Cerebellar nuclear complex (tissue), 1 donor: ENCODE measurements around the gene DUOXA1.
"Not testable (repeated sequence)": the region's sequence is repeated elsewhere in the genome, so short reads cannot be mapped to it uniquely, and the experiment has no call there.

Source experiments
- DNase-seq, 2 experiments: peaks; one replicate each; lab custom pipeline; 2025; lab: John Stamatoyannopoulos, UW

Gene DUOXA1

DNA sequence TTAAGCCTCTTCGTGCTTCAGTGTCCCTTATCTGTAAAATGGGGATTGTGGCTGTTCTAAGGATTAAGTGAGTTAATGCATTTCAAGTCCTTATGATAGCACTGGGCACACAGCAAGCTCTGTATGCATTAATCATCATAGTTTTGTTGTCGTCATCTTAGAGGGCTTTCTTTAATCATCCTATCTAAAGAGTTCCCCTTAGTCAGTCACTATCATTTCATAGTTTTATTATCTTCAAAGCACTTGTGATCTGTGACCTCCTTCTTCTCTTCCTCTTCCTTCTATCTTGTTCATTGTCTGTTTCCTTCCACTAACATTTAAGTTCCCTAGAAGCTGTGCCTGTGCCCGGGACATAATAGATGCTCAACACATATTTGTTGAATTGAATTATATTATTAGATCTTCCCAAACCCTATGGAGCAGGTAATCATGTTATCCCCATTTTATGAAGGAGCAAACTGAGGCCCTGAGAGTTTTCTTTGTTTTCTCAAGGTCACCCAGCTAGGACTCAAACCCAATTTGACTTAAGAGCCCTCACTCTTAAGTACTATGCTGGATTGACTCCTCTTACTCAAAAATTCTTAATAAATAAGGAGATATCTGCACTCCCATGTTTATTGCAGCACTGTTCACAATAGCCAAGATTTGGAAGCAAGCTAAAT, 39.8 kb downstream of the DUOXA1 start:
- DNase-seq = no peak

DNA sequence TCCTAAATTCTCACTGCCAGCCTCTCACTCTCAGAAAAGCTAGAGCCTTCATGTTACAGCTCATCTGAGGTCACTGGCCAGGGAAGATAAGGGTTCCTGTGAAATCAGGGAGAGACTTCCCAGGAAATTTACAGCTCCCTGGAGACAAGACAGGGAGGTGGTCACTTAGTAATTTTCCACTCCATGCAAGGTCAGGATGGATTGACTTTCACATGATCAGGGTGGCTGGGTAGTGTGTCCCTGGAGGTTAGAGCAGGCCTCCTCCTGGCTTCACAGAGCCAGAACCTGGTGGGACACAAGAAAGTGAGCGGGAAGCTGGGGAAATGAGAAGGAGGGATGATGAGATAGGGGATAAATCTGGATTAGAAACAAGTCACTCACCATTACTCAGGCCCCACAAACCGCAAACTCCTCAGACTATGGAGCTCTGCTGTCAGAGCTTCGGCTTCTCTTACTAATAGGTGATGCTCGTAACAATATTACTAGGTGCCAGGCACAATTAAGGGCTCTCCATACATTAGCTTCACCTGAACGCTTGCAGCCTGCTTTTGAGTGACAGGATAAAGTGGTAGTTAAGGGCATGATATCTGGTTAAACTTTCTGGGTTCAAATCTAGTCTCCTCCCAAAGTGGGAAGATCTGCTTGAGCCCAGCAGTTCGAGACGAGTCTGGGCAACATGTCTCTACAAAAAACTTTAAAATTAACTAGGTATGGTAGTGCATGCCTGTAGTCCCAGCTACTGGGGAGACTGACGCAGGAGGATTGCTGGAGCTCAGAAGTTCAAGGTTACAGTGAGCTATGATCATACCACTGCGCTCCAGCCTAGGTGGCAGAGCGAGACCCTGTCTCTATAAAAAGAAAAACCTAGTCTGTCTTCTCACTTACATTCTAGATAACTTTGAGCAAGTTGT, 40.6 kb downstream of the DUOXA1 start:
- no peak for DNase-seq

DNA sequence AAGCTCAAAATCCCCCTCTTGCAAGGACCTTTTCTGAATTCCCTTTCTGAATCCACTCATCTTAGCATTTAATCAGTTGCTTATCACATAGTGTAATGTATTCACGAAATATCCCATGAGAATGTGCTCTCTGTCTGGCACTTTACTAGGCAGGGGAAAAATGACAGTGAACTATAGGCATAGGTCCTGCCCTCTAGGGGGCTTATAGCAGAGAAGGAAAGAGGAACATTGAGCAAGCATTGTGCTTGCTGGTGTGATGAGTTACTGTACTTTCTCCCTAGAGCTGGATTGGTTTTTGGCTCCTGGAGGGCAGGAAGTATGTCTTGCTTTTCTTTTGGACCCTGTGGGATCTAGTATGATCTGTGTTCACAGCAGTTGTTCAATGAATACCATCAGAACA, 42.2 kb downstream of the DUOXA1 start:
- DNase-seq = no peak

DNA sequence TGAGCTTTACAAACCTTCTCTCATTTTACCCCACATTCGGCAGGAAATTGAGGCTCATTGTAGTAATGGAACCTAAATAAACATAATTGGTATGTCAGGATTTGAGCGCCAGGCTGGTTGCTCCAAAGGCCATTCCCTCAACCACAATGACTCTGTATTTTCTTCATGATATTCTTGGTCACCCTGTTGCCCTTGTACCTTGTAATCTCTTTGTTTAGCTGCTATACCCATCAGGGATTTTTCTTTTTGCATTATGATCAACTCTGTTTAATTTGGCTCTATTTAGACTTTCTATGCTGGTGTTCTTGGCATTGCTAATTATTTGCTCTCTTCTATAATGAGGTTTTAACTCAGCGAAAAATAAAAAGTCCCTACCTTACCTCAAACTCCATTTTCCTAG, 45.5 kb downstream of the DUOXA1 start:
- no peak for DNase-seq

DNA sequence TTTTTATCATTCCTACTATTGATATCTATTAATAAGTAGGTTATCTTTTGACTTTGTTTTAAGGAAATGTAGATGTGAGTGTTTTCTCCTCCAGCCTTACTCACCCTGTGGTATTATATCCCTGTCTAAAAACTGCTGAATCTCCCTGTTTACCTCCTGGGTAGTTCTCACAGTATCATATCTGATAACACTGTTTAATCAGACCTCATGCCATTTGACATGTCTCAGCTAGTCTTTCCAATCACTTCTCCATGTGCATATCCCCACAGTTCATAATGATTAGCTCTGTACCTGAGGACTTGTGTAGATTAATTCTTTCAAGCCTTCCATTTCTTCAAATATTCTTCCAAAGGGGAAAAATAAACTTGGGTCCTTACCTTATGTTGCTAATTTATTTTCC, 46.5 kb downstream of the DUOXA1 start:
- DNase-seq = no peak

DNA sequence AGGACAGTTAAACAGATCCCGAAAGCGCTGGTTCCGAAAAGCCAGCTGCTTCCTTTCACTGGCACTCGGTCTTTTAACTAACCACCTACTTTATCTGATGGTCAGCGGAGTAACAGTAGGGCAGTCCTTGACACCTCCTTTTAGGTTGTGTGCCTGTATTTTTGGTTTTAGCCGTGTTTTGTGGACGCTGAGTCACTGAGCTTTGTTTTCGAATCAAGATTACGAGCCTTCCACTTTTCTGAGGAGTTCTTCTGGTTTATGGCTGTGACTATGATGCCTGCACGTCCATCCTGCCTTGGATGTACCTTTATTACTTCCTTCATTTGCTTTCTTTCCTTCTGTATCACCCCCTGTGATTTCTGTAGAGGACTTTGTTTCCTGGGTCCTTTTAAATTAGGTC, 47.3 kb downstream of the DUOXA1 start:
- not testable (repeated sequence) for DNase-seq

DNA sequence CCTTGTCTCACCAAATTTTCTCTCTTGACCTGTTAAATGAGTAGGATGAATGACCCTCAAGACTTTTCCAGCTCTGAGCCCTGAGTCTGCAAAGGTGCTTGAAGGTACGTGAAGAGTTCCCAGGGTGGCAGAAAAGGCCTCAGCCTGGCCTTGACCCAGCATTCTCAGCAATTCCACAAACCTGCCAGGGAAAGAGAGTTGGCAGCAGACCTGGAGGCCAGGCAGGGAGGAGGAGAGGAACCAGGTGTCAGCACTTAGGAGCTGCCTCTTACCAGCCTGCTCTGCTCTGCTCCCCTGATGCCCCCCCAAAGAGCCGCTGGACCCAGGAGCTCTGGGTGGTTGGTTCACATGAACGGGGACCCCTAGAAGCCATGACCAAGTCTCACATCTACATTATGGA, 49.1 kb downstream of the DUOXA1 start:
- DNase-seq = peak in 1 of 2 experiments; percentile 6

DNA sequence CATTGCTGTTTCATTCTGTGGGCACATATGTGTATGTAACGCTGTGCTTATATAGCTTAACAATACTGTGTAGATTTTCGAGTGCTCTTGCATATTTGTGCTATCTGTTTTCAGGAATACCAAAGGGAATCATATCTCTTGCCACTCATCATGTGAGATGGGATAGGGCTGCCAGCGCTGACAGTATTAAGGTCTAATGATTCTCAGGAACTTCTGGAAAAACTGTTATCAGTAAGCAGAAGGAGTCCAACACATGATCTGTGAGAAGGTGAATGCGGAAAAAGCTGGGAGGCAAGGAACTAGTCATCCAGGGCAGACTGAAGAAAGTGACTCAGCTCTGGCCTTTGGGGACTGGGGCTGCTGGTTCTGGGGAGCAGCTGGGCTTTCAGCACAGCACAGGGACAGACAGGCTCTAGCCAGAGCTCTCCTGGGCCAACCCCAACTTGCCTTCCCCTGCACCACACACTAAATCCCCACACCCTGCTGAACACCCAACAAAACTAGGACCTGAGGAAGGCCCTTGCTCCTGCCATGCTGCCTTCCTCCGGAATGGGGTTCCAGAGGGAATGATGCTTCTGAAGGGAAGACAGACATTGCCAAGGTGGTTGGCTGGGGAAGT, 49.9 kb downstream of the DUOXA1 start:
- not testable (repeated sequence) for DNase-seq

DNA sequence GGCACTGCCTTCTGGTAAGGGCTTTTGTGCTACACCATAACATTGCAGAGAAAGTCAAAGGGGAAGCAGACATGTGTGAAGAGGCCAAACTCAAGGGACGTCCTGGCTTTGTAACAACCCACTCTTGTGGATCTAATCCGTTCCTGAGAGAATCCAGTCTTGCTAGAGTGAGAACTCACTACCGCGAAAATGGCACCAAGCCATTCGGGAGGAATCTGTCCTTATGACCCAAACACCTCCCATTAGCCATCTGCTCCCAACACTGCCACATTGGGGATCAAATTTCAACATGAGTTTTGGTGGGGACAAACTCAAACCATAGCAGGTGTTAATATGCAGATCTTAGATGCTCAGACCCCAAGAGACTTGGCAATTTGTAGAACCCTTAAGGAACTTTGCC, 50.5 kb downstream of the DUOXA1 start:
- not testable (repeated sequence) for DNase-seq

DNA sequence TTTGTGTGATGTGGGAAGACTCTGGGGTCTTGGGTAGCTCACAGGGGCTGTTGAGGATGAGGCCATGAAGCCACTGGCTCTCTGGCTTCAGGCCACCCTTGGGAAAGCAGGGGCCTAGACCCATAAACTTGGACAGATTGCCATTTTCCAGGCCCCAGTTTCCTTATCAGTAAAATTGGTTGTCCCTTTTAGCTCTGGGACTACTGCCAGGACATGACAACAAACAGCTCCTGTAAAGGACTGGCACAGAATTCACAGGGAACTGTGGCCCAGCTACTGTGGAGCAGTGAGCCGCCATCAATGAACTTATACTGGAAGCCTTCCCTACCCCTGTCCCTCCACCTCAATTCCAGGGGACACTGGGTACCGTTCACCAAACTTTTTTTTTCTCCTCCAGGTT, 52.3 kb downstream of the DUOXA1 start:
- DNase-seq = not testable (repeated sequence)

DNA sequence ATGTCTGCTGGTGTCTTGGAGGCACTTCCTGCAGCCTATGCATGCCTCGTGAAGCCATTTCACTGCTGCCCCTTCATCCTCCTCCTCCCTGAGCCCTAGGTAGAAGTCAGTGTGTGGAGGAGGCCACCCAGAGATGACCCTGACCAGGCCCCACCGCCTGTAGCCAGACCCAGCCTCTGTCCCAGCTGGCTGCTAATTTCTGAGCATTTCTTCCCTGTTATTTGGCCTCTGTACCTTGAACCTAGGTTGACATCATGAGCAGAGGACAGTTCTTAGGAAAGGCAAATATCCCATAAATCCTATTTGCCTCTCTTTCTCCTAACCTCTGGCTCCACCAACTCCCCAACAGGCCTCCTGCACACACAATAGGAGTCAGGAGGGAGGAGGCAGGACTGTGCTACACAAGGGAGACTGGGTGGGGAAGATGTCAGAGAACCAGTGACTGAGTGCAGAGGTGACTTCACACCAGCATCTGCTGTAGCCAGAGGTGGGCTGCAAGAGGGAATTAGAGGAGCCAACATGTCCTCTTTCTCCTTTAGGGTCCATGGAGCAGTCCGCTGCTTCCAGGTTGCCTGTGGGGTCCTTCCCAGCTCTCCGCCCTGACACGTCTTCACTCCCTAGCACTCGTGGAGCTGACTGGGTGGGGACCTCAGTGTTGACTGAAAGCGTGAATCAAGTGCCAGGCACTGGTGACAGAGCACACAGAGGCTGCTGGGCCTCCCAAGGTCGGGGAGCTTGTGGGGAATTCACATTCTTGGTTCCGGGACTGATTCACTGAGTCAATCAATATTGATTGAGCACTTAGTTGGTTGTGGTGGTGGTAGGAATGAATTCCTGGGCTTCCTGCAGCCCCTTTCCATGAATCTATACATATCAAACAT, 54.0 kb downstream of the DUOXA1 start:
- not testable (repeated sequence) for DNase-seq

DNA sequence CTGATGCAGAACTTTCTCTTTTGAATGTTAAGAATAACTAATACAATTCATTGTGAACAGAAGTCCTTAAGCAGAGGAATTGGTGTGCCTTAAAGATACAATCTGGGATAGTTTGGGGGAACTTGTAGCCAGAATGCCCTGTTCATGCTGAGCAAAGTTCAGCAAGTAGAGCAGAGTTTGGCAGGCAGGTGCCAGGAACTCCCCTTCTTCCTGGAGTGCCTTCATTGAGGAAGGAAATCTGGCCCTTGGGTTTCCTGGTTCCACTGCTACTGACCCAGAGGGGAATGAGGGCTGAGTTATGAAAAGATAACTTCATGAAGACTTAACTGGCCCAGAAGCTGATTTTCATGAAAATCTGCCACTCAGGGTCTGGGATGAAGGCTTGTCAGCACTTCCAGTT, 56.1 kb downstream of the DUOXA1 start:
- not testable (repeated sequence) for DNase-seq

DNA sequence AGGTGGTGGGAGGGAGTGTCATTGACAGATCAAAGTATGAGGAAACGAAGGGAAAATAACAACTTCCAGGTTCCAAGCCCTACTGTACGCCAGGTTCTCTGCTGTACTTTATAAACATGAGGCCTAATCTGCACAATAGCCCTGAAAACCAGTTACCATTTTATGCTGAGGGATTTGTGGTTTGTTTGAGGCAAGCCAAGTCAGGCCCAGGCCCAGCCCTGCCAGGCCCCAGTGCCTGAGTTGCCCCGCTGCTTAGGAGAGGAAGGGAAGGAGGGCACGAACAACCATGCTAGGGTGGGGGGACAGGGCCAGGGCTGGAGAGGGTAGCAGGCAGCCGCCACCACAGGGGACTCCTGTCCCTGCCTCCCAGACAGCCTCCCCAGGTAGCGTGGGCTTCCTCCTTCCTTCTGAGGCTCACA, 59.7 kb downstream of the DUOXA1 start:
- not testable (repeated sequence) for DNase-seq
